ENCODE measurements around the gene TNFSF11. TPM values are rescaled to one million over a fixed set of nuclear protein-coding genes. Genes with fewer than 3 reads are reported as not detected.

Gene TNFSF11
- total RNA-seq, 1 experiment from 2014 or later: 3.5 TPM

GRCh38 chr13:42526804-42527203 is 47.1 kb upstream of the TNFSF11 start:
- H3K9me3 Mint-ChIP-seq: peaks cover 4 to 6% of the 10 kb centered on the region in 2 experiments; a peak in 3 of 5 replicates
- H2BK12ac ChIP-seq (ENCODE audit: insufficient read length, low read depth, low read length): no peak overlapping the region
- WGBS (ENCODE audit: extremely low coverage, insufficient read length, low lambda C conversion rate): no CpG with 5 or more reads among the region's 3 CpGs

More at GRCh38 chr13:42526804-42527203, 47.1 kb upstream of the TNFSF11 start:
- Histone ChIP-seq H2BK20ac (ENCODE audit: low read depth, low read length, poor library complexity, severe bottlenecking) (no peak overlapping the region), H3K9ac (ENCODE audit: extremely low read depth, insufficient read length, low read length) (no peak overlapping the region), H3K56ac (ENCODE audit: insufficient read length, low read depth, low read length) (no peak overlapping the region), H2AK5ac (ENCODE audit: insufficient read length, low read length) (no peak overlapping the region), H3K27ac (ENCODE audit: insufficient read length, low read depth, low read length) (no peak overlapping the region), H4K5ac (ENCODE audit: insufficient read length, low read depth, low read length) (no peak overlapping the region), H2BK5ac (ENCODE audit: insufficient read length, low read length) (no peak overlapping the region), H3K4ac (ENCODE audit: low read depth, low read length) (no peak overlapping the region), H2AFZ (ENCODE audit: low read length) (no peak overlapping the region), H2BK15ac (ENCODE audit: low read depth, low read length) (no peak overlapping the region), H2BK120ac (ENCODE audit: low read depth, low read length, poor library complexity, severe bottlenecking) (no peak overlapping the region), H3K14ac (ENCODE audit: insufficient read depth, low read length) (no peak overlapping the region), H3K4me1 (ENCODE audit: insufficient read depth, low read length) (no peaks in the 10 kb centered on the region; the same call in 1 of the 2 replicates), H3K9me3 (ENCODE audit: control insufficient read depth, low read depth, low read length) (no peaks in the 10 kb centered on the region), H4K8ac (replicated peaks; ENCODE audit: insufficient read length, low read depth, low read length) (no peak overlapping the region), H3K27me3 (ENCODE audit: insufficient read depth, low read length) (no peaks in the 10 kb centered on the region), H3K23me2 (ENCODE audit: insufficient read length, low read depth, low read length, poor library complexity, severe bottlenecking) (no peaks in the 10 kb centered on the region), H3K18ac (ENCODE audit: insufficient read length, low read depth, low read length) (no peak overlapping the region), H3K4me2 (ENCODE audit: insufficient read depth, insufficient read length, low read length) (no peak overlapping the region), H3T11ph (ENCODE audit: low read length) (no peak overlapping the region), H3K79me2 (ENCODE audit: insufficient read depth, low read length) (no peaks in the 10 kb centered on the region), H3K23ac (ENCODE audit: insufficient read length, low read depth, low read length) (no peak overlapping the region), H4K91ac (ENCODE audit: insufficient read length, low read depth, low read length) (no peak overlapping the region), H4K20me1 (ENCODE audit: control insufficient read depth, insufficient read depth, insufficient read length) (no peaks in the 10 kb centered on the region), H3K79me1 (ENCODE audit: insufficient read depth, low read depth, low read length, poor library complexity, severe bottlenecking) (no peaks in the 10 kb centered on the region)
- H3K27me3 Mint-ChIP-seq (ENCODE audit: low read depth): no peaks in the 10 kb centered on the region; the same call in none of the 2 replicates
- peaks cover 0 to 3% of the 10 kb centered on the region in 2 experiments; a peak in 1 of 4 replicates for H3K4me1 Mint-ChIP-seq
- DNase-seq: no peak
- TF ChIP-seq CTCF (conservative IDR thresholded peaks at IDR 0.05): no peak
- peaks cover 0 to 5% (median 0%) of the 10 kb centered on the region in 3 experiments; a peak in 2 of 7 replicates for H3K36me3 Mint-ChIP-seq (ENCODE audit: insufficient read depth in 1 of 3, low read depth in 3 of 3)
- no peak overlapping the region for H3K27ac Mint-ChIP-seq
- H3K4me3 Mint-ChIP-seq: no peak overlapping the region
